MM.1S (cell line): ENCODE data around the gene TMEM190.

Experiments used
- EZH2 ChIP-seq: fragments of 300-600 bp; sonication (generic); optimal IDR thresholded peaks from 2 replicates; pipeline ENCODE3; 2017; ENCODE audit warnings: low read depth, mild to moderate bottlenecking, antibody characterized with exemption, low read length, mixed read lengths
- TF ChIP-seq, protein P1 (sequence below): fragments of 300-600 bp; sonication (generic); IDR thresholded peaks from 2 replicates; pipeline ENCODE4 v1.5.1; 2016; ENCODE audit warnings: antibody characterized with exemption, low read length, mixed read lengths

DNA sequence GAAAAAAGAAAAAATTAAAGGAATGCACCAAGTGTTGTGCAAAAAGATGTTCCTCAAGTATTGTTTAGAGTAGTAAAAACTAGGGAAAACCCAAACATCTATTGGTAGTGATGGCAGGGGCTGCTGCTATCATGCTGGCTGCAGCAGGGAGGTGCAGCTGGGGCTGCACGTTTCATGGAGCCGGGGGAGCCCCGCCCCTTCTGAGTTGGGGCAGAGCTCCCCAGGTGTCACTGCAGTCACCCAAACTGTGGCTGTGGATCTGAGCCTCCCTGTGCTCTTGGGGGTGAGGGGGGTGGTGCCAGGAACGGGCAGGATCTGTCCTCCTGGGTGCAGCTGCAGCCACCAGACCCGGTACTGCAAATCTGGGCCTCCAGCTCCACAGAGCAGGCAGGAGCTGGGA lies 42.5 kb downstream of the TMEM190 start:
- TF ChIP-seq, protein P1, sequence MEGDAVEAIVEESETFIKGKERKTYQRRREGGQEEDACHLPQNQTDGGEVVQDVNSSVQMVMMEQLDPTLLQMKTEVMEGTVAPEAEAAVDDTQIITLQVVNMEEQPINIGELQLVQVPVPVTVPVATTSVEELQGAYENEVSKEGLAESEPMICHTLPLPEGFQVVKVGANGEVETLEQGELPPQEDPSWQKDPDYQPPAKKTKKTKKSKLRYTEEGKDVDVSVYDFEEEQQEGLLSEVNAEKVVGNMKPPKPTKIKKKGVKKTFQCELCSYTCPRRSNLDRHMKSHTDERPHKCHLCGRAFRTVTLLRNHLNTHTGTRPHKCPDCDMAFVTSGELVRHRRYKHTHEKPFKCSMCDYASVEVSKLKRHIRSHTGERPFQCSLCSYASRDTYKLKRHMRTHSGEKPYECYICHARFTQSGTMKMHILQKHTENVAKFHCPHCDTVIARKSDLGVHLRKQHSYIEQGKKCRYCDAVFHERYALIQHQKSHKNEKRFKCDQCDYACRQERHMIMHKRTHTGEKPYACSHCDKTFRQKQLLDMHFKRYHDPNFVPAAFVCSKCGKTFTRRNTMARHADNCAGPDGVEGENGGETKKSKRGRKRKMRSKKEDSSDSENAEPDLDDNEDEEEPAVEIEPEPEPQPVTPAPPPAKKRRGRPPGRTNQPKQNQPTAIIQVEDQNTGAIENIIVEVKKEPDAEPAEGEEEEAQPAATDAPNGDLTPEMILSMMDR: no peak
- no peak for TF ChIP-seq EZH2
